ENCODE measurements around the gene SMIM12.

Gene SMIM12

DNA sequence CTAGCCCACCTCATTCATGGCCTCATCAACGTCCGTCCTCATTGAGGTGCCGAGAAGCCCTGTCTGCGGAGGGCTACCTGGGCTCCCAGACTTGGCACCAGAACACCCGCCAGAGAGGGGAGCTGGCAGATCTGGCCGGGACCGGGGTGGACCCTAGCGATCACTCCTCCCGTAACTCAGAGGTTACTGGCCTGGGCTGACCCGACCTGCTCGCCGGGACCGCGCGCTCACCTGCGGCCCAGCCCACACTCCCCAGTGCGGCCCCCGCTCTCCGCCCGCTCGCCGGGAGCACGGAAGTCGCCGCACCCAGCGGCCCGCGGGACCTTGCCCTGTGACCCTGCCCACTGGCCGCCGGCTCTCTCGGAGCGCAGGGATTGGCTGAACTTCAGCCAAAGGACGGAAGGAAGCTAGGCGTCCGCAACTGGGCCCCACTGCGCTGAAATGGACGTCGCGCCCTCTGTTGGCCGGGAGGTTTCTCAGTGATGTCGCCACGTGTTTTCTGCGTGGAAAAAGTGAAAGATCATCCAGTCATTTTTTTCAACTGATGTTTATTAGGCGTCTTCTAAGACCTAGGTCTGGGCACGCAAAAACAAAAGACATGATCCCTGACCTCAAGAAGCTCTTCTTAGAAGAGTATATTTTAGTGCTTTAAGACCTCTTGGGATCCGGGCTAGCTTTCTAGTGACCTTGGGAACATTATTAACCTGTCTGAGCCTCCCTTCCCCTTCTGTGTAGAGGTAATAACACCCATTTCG, at the start of gene SMIM12:
Gene SMIM12 (minus strand): TSS at position 304 of the 755 bp plus-strand sequence. CDS start 3,772 bp downstream, outside the sequence.
- DNase-seq (ENCODE audit: low read depth), result peak; percentile 88

DNA sequence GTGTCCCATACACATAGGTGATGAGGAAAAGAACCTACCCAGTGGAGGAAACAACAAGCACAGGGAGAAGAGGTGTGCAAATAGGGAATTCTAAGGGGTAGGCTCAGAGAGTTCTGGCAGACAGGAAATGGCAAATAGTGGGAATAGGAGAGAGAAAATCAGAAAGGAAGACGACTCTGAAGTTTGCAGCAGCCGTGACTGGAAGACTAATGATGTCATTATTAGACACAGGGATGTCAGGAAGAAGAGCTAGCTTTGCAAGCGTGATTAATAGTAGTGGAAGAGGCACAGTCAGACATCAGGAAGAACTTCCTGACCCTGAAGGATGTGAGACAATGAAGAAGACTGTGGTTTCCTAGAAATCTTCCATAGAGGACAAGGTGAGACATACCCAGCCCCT, 48.8 kb upstream of the SMIM12 start:
- DNase-seq (ENCODE audit: low read depth), result no peak

DNA sequence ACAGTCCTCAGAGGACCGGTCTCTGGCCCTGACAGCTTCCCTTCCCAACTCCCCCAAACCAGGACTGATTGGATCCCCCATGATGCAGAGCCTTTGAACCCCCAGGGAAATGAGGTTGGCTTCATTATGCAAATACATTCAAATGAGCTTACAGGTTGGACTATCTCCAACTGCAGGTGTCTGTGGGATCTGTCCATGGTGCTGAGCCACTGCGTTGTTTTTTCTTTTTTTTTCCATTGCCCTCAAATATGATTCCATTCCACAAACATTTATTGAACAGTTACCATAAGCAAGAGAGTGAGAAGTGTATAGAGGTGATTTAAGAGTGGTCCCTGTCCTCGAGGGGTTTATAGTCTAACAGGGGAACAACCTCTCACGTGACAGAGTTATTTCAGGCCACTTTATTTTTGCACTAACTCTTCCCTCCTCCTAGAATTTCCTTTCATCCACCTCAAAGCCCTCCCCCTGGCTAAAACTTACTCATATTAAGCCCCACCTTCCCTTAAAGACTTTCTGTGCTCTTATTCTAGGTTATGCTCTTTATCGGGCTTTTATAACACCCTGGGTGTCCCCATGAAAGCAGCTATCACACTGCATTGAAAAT, 48.0 kb upstream of the SMIM12 start:
- DNase-seq (ENCODE audit: low read depth), result no peak

DNA sequence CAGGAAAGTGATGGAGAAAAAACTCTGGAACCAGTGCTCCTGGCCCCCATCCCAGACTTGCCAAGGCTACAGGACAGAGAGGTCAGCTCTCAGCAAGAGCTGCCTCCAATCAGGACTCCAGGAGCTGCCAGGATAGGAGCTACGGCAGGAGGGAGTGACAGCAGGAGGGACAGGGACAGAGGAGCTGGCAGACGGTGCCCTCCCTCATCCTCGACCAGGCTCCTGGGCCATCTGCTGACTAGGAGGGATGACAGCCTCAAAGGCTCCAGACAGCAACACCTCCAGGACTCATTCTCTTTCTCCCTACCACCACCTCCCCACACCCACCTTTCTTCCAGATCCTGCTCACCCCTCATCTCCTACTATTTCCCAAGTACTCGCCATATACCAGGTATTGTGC, 47.2 kb upstream of the SMIM12 start:
- DNase-seq (ENCODE audit: low read depth), result no peak

GRCh38 chr1:34906222-34906621, 46.7 kb upstream of the SMIM12 start:
- DNase-seq (ENCODE audit: low read depth), result no peak

DNA sequence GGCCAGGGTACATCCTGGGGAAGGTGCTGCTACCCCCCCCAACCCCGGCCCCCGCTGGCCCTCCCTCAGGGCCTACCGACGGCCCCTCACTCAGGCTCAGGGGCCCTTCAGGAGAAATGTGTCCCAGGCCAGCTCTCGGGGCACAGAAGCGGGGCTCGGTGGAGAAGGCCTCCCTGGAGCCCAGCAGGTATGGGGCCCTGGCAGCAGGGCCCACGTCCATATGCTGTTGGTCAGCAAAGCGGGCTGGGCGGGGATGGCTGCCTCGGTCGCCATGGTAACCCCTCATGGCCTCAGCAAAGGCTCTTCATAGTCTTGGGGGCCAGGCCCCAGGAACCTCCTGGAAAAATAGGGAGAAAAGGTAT, 45.5 kb upstream of the SMIM12 start:
- no peak for DNase-seq (ENCODE audit: low read depth)

- DNase-seq (ENCODE audit: low read depth), result no peak
These were observed 44.9 kb upstream of the SMIM12 start for GRCh38 chr1:34904236-34905097.

- DNase-seq (ENCODE audit: low read depth), result no peak
These were observed 42.4 kb upstream of the SMIM12 start for GRCh38 chr1:34901919-34902318.

DNA sequence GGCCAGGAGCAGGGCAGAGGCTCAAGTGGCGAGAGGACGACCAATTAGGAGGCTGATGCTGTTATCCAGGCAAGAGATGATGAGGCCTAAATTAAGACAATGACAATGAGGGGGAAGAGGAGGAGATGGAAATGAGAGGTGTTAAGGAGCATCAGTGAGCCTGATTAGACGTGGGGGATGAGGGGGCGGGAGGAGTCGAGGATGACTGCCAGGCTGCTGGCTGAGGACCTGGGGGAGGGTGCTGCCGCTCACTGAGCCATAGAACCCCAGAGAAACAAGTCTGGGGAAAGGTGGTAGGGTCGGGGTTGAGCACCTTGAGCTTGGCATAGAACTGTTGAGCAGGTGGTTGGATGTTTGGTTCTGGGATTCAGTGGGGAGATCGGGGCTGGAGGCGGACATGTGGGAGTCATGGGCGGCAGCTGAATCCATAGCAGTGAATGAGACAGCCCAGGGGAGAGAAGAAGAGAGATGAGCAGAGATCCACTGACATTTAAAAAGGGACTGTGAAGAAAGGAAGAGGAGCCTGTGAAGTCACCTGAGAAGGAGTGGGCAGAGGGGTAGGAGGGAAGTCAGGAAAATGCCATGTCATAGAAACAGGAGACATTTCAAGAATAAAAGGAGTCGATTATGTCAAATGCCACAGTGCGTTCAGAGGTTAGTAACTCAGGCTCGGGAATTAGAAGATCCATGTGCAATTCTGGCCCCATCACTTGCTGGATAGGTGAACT, 41.4 kb upstream of the SMIM12 start:
- no peak for DNase-seq (ENCODE audit: low read depth)

DNA sequence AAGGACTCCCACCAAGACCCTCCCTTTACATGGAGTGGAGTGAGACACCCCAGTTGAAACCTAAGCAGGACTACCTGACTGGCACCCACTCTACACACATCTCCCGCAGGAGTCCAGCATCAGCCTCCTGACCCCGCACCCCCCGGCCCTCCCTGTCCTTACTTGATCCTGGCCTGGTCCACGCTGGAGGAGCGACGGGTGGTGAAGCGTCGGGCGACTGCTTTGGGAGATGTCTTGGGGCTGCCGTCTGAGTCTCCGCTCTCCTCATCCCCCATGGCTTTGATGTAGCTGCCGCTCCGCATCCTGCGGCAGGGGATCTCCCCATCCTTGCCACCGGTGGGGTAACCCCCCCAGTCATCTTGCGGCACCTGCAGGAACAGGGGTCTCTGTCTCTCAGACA, 40.4 kb upstream of the SMIM12 start:
- no peak for DNase-seq (ENCODE audit: low read depth)

GRCh38 chr1:34899471-34899870, 39.9 kb upstream of the SMIM12 start:
- DNase-seq (ENCODE audit: low read depth), result no peak

DNA sequence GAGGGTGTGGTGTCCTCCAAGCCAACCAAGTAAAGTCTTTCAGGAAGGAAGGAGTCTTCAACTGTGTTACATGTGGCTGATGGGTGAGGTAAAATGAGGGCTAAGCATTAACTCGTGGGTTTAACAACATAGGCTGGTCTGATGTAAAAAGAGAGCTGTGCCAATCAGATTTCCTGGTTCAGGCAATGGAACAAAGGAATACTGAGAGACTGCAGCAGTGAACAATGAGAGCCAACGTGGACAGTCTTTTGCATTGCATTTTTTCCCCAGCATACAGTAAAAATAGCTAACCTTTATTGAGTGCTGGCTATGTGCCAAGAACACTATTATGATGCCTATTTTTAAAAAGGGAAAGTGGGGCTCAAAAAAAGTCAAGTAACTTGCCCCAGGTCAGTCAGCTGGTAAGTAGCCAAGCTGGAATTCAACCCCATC, 38.8 kb upstream of the SMIM12 start:
- no peak for DNase-seq (ENCODE audit: low read depth)

DNA sequence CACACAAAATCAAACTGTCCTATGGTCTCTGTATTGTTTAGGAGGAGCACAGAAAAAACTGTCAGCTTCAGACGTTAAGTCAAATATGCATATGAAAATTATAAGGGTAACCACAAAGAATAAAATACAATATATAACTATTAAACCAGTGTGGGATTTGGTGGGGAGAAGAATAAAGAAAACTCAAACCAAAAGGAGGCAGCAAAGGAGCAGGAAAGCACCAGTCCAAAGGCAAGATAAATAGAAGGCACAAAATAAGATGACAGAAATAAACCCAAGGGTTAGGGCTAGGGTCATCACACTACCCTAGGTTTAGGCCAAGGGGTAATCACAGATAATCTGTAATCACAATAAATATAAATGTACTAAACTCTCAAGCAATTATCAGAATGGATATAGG, 37.1 kb upstream of the SMIM12 start:
- no peak for DNase-seq (ENCODE audit: low read depth)

- no peak for DNase-seq (ENCODE audit: low read depth)
These were observed 30.2 kb upstream of the SMIM12 start for GRCh38 chr1:34889705-34890104.

GRCh38 chr1:34887593-34887992, 28.0 kb upstream of the SMIM12 start:
- no peak for DNase-seq (ENCODE audit: low read depth)

GRCh38 chr1:34885405-34886247, 26.1 kb upstream of the SMIM12 start:
- DNase-seq (ENCODE audit: low read depth), result peak; percentile 33

DNA sequence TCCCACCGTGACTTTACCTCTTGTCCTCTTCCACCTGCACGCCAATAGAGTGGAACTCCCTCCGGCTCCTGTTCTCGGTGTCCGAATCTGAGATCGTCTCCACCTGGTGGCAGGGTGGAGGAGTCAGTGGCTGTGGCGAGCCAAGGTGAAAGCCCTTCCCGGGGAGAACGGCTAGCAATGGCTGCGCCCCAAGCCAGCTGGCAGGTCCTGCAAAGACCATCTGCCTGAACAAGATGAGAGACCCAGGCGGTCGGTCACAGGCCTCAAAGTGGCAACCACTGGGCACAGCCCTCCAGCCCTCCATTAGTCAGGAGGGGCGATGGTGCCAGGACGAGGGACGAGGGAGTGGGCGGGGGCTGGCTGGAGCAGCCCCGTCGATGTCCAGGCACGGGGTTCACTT, 25.4 kb upstream of the SMIM12 start:
- no peak for DNase-seq (ENCODE audit: low read depth)

- no peak for DNase-seq (ENCODE audit: low read depth)
These were observed 25.0 kb upstream of the SMIM12 start for GRCh38 chr1:34884536-34884935.

- no peak for DNase-seq (ENCODE audit: low read depth)
These were observed 19.7 kb upstream of the SMIM12 start for GRCh38 chr1:34879230-34879629.

- no peak for DNase-seq (ENCODE audit: low read depth)
These were observed 16.9 kb upstream of the SMIM12 start for GRCh38 chr1:34876406-34876805.

DNA sequence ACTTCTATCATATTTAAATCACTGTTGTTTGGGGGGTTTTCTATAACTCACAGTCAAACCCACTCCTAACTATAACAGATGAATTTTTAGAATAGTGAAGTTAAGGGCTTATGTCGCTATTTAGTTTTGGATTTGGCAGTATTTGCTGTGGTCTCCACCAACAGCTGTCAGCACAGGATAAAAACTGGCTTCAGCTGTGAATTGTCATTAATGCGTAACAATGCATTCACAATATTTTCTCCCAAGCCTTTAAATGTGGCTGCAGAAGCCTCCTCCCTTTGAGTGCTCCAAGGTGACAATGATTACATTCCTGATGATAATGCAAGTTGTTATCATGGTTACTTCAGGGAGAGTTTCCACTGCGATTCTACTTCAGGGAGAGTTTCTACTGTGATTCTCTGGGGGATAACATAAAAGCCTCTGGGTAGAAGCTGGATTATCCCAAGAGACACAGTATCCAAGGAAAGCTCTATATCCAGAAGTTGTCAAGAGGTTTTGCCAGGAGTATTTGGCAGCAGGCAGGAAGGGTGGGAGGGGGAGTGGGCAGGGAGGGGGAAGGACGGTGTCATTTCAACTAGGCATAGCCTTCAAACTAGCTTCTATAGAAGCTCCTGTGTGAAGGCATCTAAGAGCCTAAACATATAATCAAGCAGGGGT, 14.9 kb upstream of the SMIM12 start:
- no peak for DNase-seq (ENCODE audit: low read depth)
